Natural killer cell (primary cell): ENCODE data around the gene GPX4. TPM values are rescaled to one million over a fixed set of nuclear protein-coding genes. Genes with fewer than 3 reads are reported as not detected.

ENCODE experiments used
- ATAC-seq, 3 donors: fragments of 150-1000 bp in 2 of 3; fragments of 200-7000 bp in 1 of 3; cut with Tn5 transposase; 1 replicate in 1 of 3; 2 replicates in 2 of 3; pipeline ENCODE4 v1.10.0; 2021; ENCODE audit warnings: mild to moderate bottlenecking in 2 of 3, moderate library complexity in 2 of 3
- DNase-seq, 2 donors: peaks; one replicate each; pipeline versions ENCODE4 v3.0.0 to v3.0.0-alpha.2; 2013 to 2021; ENCODE audit warnings: mixed read lengths in 1 of 2
- H3K27ac ChIP-seq: one replicate; pipeline ENCODE4 v1.5.1; 2013; ENCODE audit warnings: mild to moderate bottlenecking, low read length
- H3K27me3 ChIP-seq: one replicate; pipeline ENCODE4 v1.6.1; 2013; ENCODE audit warnings: low read length; ENCODE audit not compliant: control insufficient read depth, insufficient read depth
- H3K36me3 ChIP-seq: one replicate; pipeline ENCODE4 v1.6.1; 2013; ENCODE audit warnings: low read length; ENCODE audit not compliant: control insufficient read depth, insufficient read depth
- H3K4me1 ChIP-seq: one replicate; pipeline ENCODE4 v1.6.1; 2013; ENCODE audit warnings: low read length; ENCODE audit not compliant: control insufficient read depth, insufficient read depth
- H3K4me3 ChIP-seq: one replicate; pipeline ENCODE4 v1.5.1; 2013; ENCODE audit warnings: low read length
- H3K9me3 ChIP-seq: one replicate; pipeline ENCODE4 v1.6.1; 2013; ENCODE audit warnings: low read length; ENCODE audit not compliant: control insufficient read depth, insufficient read depth
- H3K27ac Mint-ChIP-seq, 2 donors: one replicate each; pipeline ENCODE4 v1.8.0; 2022; ENCODE audit warnings: mild to moderate bottlenecking in 2 of 2, mixed read lengths in 2 of 2, moderate library complexity in 1 of 2
- H3K27me3 Mint-ChIP-seq, 2 donors: one replicate each; pipeline ENCODE4 v1.8.0; 2022; ENCODE audit warnings: low read depth in 2 of 2, mixed read lengths in 2 of 2
- H3K36me3 Mint-ChIP-seq: one replicate; pipeline ENCODE4 v1.8.0; 2022; ENCODE audit warnings: mixed read lengths
- H3K4me1 Mint-ChIP-seq, 2 donors: one replicate each; pipeline ENCODE4 v1.8.0; 2022; ENCODE audit warnings: mixed read lengths in 2 of 2
- H3K4me3 Mint-ChIP-seq: one replicate; pipeline ENCODE4 v1.8.0; 2022; ENCODE audit warnings: mild to moderate bottlenecking, moderate library complexity, mixed read lengths
- H3K9me3 Mint-ChIP-seq, 2 donors: one replicate each; pipeline ENCODE4 v1.8.0; 2022; ENCODE audit warnings: mixed read lengths in 2 of 2
- CTCF ChIP-seq: fragments of 200-600 bp; IDR thresholded peaks from one replicate; pipeline ENCODE4 v1.8.0; 2022; ENCODE audit warnings: antibody characterized with exemption
- WGBS: methylation state at CpG from one replicate; pipeline ENCODE4 v1.1.7; 2013; ENCODE audit warnings: missing lambda C conversion rate; ENCODE audit not compliant: insufficient coverage; 5-methylcytosine and 5-hydroxymethylcytosine counted together
- intact Hi-C: fragments of 100-400 bp; cut with micrococcal nuclease; formaldehyde crosslinking; loops from one replicate; pipeline ENCODE4 v1.14.2; 2022
- total RNA-seq, 4 donors: library from RNA; stranded (reverse); fragments of 120-200 nt in 1 of 4; gene quantifications; one replicate each; pipeline versions ENCODE4 v1.2.3 to v1.2.4, GENCODE V29; 2013 to 2022

Gene GPX4
- total RNA-seq, 3 donors from 2014 or later (not counting 1 experiment from before 2014, with no cell fraction given) = 108 to 126 (median 121) TPM

- H3K27ac Mint-ChIP-seq = peak overlapping the region in 1 of 2 donors; percentile 52
- Histone ChIP-seq H3K4me1 (no peaks in the 10 kb centered on the region), H3K27me3 (no peaks in the 10 kb centered on the region), H3K27ac (no peak overlapping the region), H3K4me3 (no peak overlapping the region), H3K9me3 (no peaks in the 10 kb centered on the region), H3K36me3 (peaks cover 77% of the 10 kb centered on the region)
- ATAC-seq = no peak
- intact Hi-C loops = no loop called here
- no peaks in the 10 kb centered on the region for H3K4me1 Mint-ChIP-seq
- no peak for TF ChIP-seq CTCF
- no peak for DNase-seq
- no peaks in the 10 kb centered on the region for H3K27me3 Mint-ChIP-seq
- WGBS = 97% methylated on average over 63 of the region's 63 CpGs
- no peaks in the 10 kb centered on the region for H3K9me3 Mint-ChIP-seq
- no peak overlapping the region for H3K4me3 Mint-ChIP-seq
- no peaks in the 10 kb centered on the region for H3K36me3 Mint-ChIP-seq
Observed at GRCh38 chr19:1122021-1122971, 18.5 kb downstream of the GPX4 start.

GRCh38 chr19:1122972-1123363 is 19.2 kb downstream of the GPX4 start:
- ATAC-seq (peak; percentile 24 to 48 (median 47)), DNase-seq (peak in 1 of 2 donors; percentile 30)
- Mint-ChIP-seq H3K4me1 (no peaks in the 10 kb centered on the region), H3K27ac (peak overlapping the region in 1 of 2 donors; percentile 52), H3K4me3 (no peak overlapping the region), H3K36me3 (no peaks in the 10 kb centered on the region), H3K9me3 (no peaks in the 10 kb centered on the region), H3K27me3 (no peaks in the 10 kb centered on the region)
- TF ChIP-seq CTCF = no peak
- H3K36me3 ChIP-seq = peaks cover 73% of the 10 kb centered on the region
- H3K9me3 ChIP-seq = no peaks in the 10 kb centered on the region
- no peak overlapping the region for H3K27ac ChIP-seq
- no peaks in the 10 kb centered on the region for H3K4me1 ChIP-seq
- WGBS = 84% methylated on average over 21 of the region's 21 CpGs
- no peaks in the 10 kb centered on the region for H3K27me3 ChIP-seq
- H3K4me3 ChIP-seq = no peak overlapping the region
- intact Hi-C loops = no loop called here

GRCh38 chr19:1123381-1123780 is 19.6 kb downstream of the GPX4 start:
- H3K27me3 ChIP-seq = no peaks in the 10 kb centered on the region
- Mint-ChIP-seq H3K27ac (peak overlapping the region in 1 of 2 donors; percentile 52), H3K9me3 (no peaks in the 10 kb centered on the region), H3K4me1 (no peaks in the 10 kb centered on the region), H3K36me3 (no peaks in the 10 kb centered on the region), H3K4me3 (no peak overlapping the region), H3K27me3 (no peaks in the 10 kb centered on the region)
- no peak overlapping the region for H3K27ac ChIP-seq
- no peaks in the 10 kb centered on the region for H3K9me3 ChIP-seq
- intact Hi-C loops = no loop called here
- no peaks in the 10 kb centered on the region for H3K4me1 ChIP-seq
- TF ChIP-seq CTCF = no peak
- ATAC-seq (no peak), DNase-seq (no peak)
- H3K4me3 ChIP-seq = no peak overlapping the region
- 99% methylated on average over 20 of the region's 20 CpGs for WGBS
- H3K36me3 ChIP-seq = peaks cover 71% of the 10 kb centered on the region
